GM18507 (cell line): ENCODE data around the gene CFAP97D1.

Experiments
- DNase-seq: peaks from one replicate; pipeline ENCODE4 v3.0.0; 2011; ENCODE audit warnings: low read depth; ENCODE audit not compliant: insufficient read length; ENCODE audit errors: extremely low spot score
- FAIRE-seq: peaks from 2 replicates; lab custom pipeline; 2011; peaks lifted over from hg19 to GRCh38; lab: Jason Lieb, UNC

The CFAP97D1 gene

GRCh38 chr17:43818966-43819365 lies 38.7 kb downstream of the CFAP97D1 start:
- no peak for FAIRE-seq
- no peak for DNase-seq

GRCh38 chr17:43820759-43821158 lies 40.5 kb downstream of the CFAP97D1 start:
- FAIRE-seq: no peak
- DNase-seq: no peak

DNA sequence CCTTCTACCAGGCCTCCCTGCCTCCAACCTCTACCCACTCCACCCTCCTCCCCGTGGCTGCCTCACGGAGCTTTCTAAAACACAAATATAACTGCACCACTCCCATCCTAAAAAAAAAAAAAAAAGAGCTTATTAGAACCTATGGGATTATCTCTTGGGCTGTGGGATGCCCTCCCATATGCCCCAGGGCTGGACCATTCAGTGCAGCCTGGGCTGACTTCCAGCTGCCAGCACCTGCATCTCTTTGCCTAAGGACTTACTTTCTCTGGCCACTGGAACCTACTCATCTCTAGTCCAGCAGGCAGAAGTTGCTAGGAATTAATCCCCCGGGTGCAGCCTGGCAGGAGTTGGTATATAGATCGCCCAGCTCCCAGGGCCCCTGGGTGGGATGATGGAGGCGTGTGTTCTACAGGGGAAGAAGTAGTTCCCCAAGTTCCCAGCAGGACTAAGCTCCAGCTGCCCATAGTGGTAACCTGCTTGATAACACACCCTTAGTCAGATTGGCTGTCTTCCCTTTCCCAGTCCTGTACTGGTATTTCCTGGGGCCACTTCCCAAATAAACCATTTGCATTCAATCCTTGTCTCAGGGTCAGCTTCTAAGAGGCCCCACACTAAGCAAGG lies 42.4 kb downstream of the CFAP97D1 start:
- FAIRE-seq: no peak
- no peak for DNase-seq

DNA sequence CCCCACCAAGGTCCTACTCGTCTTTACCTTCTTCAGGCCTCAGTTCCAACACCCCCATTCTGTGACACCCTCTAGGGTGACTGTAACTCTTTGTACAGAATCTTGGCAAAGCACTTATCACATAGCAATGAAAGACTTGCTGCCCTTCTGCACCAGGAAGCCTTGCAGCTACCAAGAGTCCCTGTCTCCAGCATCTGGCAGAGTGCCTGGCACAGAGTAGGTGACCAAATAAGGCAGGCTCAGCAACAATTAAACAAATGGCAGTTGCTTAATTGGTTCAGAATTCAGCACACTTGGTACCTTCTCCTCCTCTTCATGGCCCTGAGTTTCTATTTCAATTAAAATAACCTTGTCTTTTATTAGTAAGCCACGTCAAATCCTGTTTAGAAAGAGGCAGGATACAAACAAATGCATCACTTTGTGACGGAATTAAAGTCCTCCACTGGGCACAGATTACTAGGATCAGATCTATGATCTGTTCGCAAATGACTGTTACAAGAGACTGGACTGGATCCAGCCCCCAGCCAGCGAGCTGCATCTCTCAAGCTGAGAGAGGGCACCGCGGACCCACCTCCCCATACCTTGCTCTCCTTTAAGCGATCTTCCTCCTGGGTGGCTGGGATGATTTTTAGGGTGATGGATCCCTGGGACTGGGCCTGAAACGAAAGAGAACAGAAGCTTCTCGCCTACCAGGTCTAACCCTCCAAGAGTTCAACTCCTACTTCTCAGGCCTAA lies 43.3 kb downstream of the CFAP97D1 start:
- FAIRE-seq: no peak
- no peak for DNase-seq

DNA sequence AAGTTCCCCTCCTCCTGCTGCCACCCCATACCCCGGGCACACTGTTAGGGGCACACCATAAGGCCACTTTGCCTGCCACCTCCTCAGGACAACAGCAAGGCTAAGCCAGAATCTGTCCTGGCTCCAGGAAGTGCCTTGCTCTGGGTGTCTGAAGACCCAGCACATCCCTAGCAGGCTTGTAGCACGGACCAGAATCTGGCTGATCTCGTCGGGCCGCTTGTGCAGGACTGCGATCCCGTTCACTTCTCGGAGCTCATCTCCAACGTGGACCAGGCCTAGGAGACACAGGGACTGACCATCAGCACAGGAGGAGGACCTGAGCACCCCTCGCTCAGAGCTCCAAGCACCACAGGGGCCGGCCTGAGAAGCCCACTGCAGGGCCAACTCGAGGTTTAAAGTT lies 45.3 kb downstream of the CFAP97D1 start:
- DNase-seq (no peak), FAIRE-seq (no peak)

GRCh38 chr17:43826206-43826605 lies 46.0 kb downstream of the CFAP97D1 start:
- no peak for FAIRE-seq
- DNase-seq: no peak

- no peak for FAIRE-seq
- no peak for DNase-seq
Observed at GRCh38 chr17:43827596-43827995, 47.4 kb downstream of the CFAP97D1 start.

DNA sequence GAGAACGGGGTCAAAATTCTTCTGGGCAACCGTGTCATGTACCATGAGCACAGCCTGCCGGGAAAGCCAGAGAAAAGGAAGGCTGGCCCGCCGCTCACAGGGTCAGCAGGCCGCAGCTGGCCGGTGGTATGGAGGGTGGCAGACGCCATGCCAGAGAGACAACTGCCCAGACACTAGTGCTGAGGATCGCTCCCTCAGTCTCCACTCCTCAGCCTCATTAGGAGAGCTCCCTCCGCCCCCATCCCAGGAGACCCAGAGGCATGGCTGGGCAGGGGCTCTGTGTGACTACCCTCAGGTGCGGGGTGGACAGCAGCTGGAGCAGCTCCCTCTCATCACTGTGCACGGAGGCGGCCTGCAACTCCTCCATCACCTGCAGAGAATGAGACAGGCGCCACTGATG lies 49.5 kb downstream of the CFAP97D1 start:
- DNase-seq (no peak), FAIRE-seq (no peak)

GRCh38 chr17:43830510-43831140 lies 50.4 kb downstream of the CFAP97D1 start:
- FAIRE-seq (no peak), DNase-seq (no peak)

- FAIRE-seq (no peak), DNase-seq (no peak)
Observed at GRCh38 chr17:43831633-43832032, 51.4 kb downstream of the CFAP97D1 start.

DNA sequence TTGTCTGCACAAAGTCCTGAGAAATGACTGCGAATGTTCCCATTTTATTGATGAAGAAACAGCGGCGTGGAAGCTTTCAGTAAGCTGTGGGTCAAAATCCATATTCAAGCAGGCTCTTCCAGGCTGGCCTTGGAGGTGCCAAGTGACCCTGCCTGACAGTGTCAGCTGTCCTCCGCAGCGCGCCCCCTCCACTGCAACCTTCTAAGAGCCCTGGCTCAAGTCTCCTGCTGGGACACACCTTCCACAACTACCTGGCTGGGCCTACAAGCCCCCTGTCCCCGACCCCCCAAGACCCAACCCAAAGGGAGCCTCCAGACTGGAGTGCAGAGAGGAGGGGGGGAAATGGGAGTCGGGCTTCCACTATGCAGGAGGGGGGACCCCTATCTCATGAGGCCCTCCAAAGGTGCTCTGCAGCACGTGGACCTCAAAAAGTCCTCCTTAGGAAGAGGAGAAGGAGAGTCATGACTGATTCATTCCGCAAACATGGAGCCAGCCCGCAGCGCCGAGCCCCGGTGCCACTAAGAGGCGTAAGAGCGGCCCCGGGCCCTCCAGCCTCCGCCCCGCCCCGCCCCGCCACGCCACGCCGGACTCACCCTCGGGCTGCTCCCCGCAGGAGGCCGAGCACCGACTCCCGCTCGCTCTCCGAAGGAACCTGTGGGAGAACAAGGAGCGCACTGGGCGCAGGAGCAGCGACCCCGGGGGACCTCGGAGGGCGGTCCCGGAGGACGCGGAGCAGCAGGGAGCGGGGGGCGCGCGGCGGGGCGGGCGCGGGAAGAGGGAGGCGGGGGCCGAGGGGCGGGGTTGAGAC lies 52.1 kb downstream of the CFAP97D1 start:
- DNase-seq: no peak
- FAIRE-seq: no peak

DNA sequence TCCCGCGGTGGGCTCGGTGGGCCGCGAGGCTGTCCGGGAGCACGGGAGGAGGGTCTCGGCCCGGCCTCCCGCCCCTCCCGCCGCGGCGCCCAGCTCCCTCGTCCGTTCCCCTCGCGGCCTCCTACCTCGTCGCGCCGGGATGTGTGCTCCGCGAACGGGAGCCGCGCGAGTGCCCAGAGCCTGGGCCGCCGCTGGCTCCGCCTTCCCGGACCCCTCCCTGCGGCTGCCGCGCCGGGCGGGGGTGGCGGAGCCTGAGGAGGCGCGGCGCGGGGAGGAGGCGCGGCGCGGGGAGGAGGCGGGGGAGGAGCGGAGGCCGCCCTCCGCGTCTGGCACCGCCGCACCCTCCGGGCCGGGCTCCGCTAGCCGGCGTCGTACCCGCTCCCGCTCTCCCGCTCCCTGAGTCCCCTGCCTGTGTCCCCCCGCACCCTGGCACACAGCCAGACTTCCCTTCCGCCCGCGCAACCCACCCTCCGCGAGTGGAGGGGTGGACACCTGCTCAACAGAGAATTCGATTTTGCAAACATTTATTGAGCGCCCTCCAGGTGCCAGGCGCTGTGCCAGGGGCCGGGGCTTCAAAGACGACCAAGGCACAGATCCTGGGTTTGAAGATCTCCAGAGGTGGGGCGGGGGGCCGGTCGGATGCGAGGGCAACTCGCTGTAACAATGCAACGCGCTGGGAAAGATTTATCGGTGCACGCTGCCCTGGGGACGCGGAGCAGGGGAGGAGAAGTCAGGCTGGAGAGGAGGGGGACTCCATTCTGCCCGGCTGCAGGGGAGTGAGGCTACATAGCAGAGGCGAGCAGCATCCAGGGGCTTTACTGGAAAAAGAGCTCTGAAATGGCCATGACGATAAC lies 53.0 kb downstream of the CFAP97D1 start, which contains the start of gene MPP3:
MPP3 (minus strand) TSS at position 171 of the 854 bp plus-strand sequence. CDS start 1,240 bp downstream, outside the sequence.
- DNase-seq (peak; percentile 15), FAIRE-seq (no peak)

- no peak for DNase-seq
- no peak for FAIRE-seq
Observed at GRCh38 chr17:43834106-43834505, 53.9 kb downstream of the CFAP97D1 start.
